BLaER1 (cell line): Measurements from ENCODE around the gene TRMT13.

ENCODE experiments used
- H3K27ac ChIP-seq: shearing (Covaris generic); formaldehyde crosslinking; 2 replicates; pipeline ENCODE4 v1.8.1; 2022
- H3K27me3 ChIP-seq: shearing (Covaris generic); formaldehyde crosslinking; 2 replicates; pipeline ENCODE4 v1.8.1; 2022
- H3K36me3 ChIP-seq: shearing (Covaris generic); formaldehyde crosslinking; 2 replicates; pipeline ENCODE4 v1.8.1; 2022
- H3K4me1 ChIP-seq: shearing (Covaris generic); formaldehyde crosslinking; 2 replicates; pipeline ENCODE4 v1.8.1; 2022
- H3K4me2 ChIP-seq: shearing (Covaris generic); formaldehyde crosslinking; 2 replicates; pipeline ENCODE4 v1.8.1; 2022
- H3K4me3 ChIP-seq: shearing (Covaris generic); formaldehyde crosslinking; 2 replicates; pipeline ENCODE4 v1.8.1; 2022
- H3K9ac ChIP-seq: shearing (Covaris generic); formaldehyde crosslinking; 2 replicates; pipeline ENCODE4 v1.8.1; 2022
- H3K9me3 ChIP-seq: shearing (Covaris generic); formaldehyde crosslinking; 2 replicates; pipeline ENCODE4 v1.8.1; 2022
- H4K20me1 ChIP-seq: shearing (Covaris generic); formaldehyde crosslinking; 2 replicates; pipeline ENCODE4 v1.8.1; 2022
- Cebpa-rat ChIP-seq: shearing (Covaris generic); IDR thresholded peaks from 2 replicates; pipeline ENCODE4 v1.8.1; 2022

Gene TRMT13

GRCh38 chr1:100132566-100133477 lies at the start of gene TRMT13, which contains the start of gene SASS6:
TRMT13 (plus strand) TSS chr1:100133163; CDS start chr1:100133169, 6 bp downstream.
SASS6 (minus strand) TSS chr1:100132930; CDS start chr1:100132814, 116 bp downstream.
- H3K4me3 ChIP-seq, result peak within 1 kb of the TSS; percentile 96
- peak within 1 kb of the TSS; percentile 80 for H3K27ac ChIP-seq
- no peaks in the 10 kb centered on the region for H3K27me3 ChIP-seq
- H3K36me3 ChIP-seq, result peaks cover 14% of the 10 kb centered on the region
- H3K4me2 ChIP-seq, result peak within 1 kb of the TSS; percentile 84
- peaks cover 35% of the 10 kb centered on the region for H3K4me1 ChIP-seq
- no peaks in the 10 kb centered on the region for H4K20me1 ChIP-seq
- no peak for TF ChIP-seq Cebpa-rat
- peak within 1 kb of the TSS; percentile 88 for H3K9ac ChIP-seq
- H3K9me3 ChIP-seq, result no peaks in the 10 kb centered on the region

DNA sequence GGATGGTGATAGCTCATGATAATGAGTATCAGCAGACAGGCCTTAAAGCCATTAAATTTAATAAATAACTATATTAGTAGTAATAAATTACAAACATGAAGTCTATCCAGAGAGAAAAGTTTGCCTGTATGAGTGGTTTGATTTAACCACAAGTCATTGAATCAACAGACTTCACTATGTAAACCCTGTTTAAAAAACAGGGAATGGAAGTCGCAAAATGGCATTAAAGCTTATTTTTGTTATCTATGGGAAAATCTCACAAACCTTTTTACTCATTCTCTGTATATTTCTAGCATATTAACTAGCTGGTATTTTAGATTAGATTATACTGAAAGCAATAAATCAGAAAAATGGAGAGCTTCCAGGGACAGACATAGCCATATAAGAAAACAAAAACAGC lies 45.6 kb upstream of the TRMT13 start:
- H3K4me2 ChIP-seq, result no peak overlapping the region
- no peak overlapping the region for H3K9ac ChIP-seq
- no peaks in the 10 kb centered on the region for H3K9me3 ChIP-seq
- H3K4me1 ChIP-seq, result no peaks in the 10 kb centered on the region
- no peaks in the 10 kb centered on the region for H3K27me3 ChIP-seq
- H3K27ac ChIP-seq, result no peak overlapping the region
- peaks cover 51% of the 10 kb centered on the region for H3K36me3 ChIP-seq
- no peak overlapping the region for H3K4me3 ChIP-seq
- no peaks in the 10 kb centered on the region for H4K20me1 ChIP-seq
- TF ChIP-seq Cebpa-rat, result no peak

- no peak overlapping the region for H3K27ac ChIP-seq
- H3K4me3 ChIP-seq, result no peak overlapping the region
- H3K4me1 ChIP-seq, result no peaks in the 10 kb centered on the region
- TF ChIP-seq Cebpa-rat, result no peak
- H3K4me2 ChIP-seq, result no peak overlapping the region
- no peaks in the 10 kb centered on the region for H3K27me3 ChIP-seq
- H4K20me1 ChIP-seq, result no peaks in the 10 kb centered on the region
- H3K9me3 ChIP-seq, result no peaks in the 10 kb centered on the region
- no peak overlapping the region for H3K9ac ChIP-seq
- peaks cover 50% of the 10 kb centered on the region for H3K36me3 ChIP-seq
Measured at GRCh38 chr1:100089082-100089481, 43.9 kb upstream of the TRMT13 start.

DNA sequence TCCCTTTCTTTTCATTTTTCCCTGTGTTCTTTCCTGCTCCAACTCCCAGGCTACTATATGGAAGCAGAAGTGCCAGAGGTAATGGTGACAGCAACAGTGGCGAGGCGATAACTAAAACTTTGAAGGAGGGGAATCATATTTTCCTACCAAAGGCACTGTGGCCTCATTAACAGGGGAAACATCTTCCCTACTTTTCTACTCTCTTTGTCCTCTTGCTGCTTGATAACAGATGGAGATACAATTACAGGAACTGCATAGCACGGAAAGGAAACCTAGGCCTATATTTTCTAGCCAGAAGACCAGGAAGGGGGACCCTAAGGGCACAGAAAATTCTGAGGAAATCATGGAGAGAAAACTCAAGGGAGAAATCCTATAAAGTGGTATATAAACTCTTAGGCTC lies 42.5 kb upstream of the TRMT13 start:
- peaks cover 56% of the 10 kb centered on the region for H3K36me3 ChIP-seq
- no peaks in the 10 kb centered on the region for H4K20me1 ChIP-seq
- no peaks in the 10 kb centered on the region; the same call in 1 of the 2 replicates for H3K9me3 ChIP-seq
- H3K4me3 ChIP-seq, result no peak overlapping the region
- no peaks in the 10 kb centered on the region for H3K27me3 ChIP-seq
- TF ChIP-seq Cebpa-rat, result no peak
- no peak overlapping the region for H3K27ac ChIP-seq
- H3K4me1 ChIP-seq, result no peaks in the 10 kb centered on the region
- H3K9ac ChIP-seq, result no peak overlapping the region
- no peak overlapping the region for H3K4me2 ChIP-seq

- TF ChIP-seq Cebpa-rat, result no peak
- H3K27me3 ChIP-seq, result no peaks in the 10 kb centered on the region
- no peak overlapping the region for H3K27ac ChIP-seq
- no peak overlapping the region for H3K4me3 ChIP-seq
- no peak overlapping the region for H3K4me2 ChIP-seq
- H3K36me3 ChIP-seq, result peaks cover 79% of the 10 kb centered on the region
- H3K9me3 ChIP-seq, result no peaks in the 10 kb centered on the region; the same call in 1 of the 2 replicates
- no peaks in the 10 kb centered on the region for H4K20me1 ChIP-seq
- no peaks in the 10 kb centered on the region for H3K4me1 ChIP-seq
- H3K9ac ChIP-seq, result no peak overlapping the region
Measured at GRCh38 chr1:100100202-100100601, 32.8 kb upstream of the TRMT13 start.

- H3K27me3 ChIP-seq, result no peaks in the 10 kb centered on the region
- no peaks in the 10 kb centered on the region for H3K9me3 ChIP-seq
- H3K4me1 ChIP-seq, result no peaks in the 10 kb centered on the region
- no peak overlapping the region for H3K4me3 ChIP-seq
- H3K36me3 ChIP-seq, result peaks cover 86% of the 10 kb centered on the region
- no peaks in the 10 kb centered on the region for H4K20me1 ChIP-seq
- H3K4me2 ChIP-seq, result no peak overlapping the region
- H3K27ac ChIP-seq, result no peak overlapping the region
- no peak for TF ChIP-seq Cebpa-rat
- no peak overlapping the region for H3K9ac ChIP-seq
Measured at GRCh38 chr1:100101564-100101963, 31.4 kb upstream of the TRMT13 start.

- TF ChIP-seq Cebpa-rat, result no peak
- peaks cover 48% of the 10 kb centered on the region for H3K36me3 ChIP-seq
Measured at GRCh38 chr1:100107696-100108095, 25.3 kb upstream of the TRMT13 start.

GRCh38 chr1:100109554-100110066 lies 23.4 kb upstream of the TRMT13 start:
- no peak for TF ChIP-seq Cebpa-rat
- H3K4me2 ChIP-seq, result no peak overlapping the region
- no peaks in the 10 kb centered on the region for H3K9me3 ChIP-seq
- no peaks in the 10 kb centered on the region for H3K4me1 ChIP-seq
- H4K20me1 ChIP-seq, result no peaks in the 10 kb centered on the region
- H3K9ac ChIP-seq, result no peak overlapping the region
- H3K4me3 ChIP-seq, result no peak overlapping the region
- no peak overlapping the region for H3K27ac ChIP-seq
- no peaks in the 10 kb centered on the region for H3K27me3 ChIP-seq
- H3K36me3 ChIP-seq, result peaks cover 29% of the 10 kb centered on the region

More at GRCh38 chr1:100107696-100108095, 25.3 kb upstream of the TRMT13 start:
- H3K27me3 ChIP-seq, result no peaks in the 10 kb centered on the region
- H3K4me1 ChIP-seq, result no peaks in the 10 kb centered on the region
- H3K4me2 ChIP-seq, result no peak overlapping the region
- H3K27ac ChIP-seq, result no peak overlapping the region
- no peaks in the 10 kb centered on the region for H3K9me3 ChIP-seq
- no peak overlapping the region for H3K9ac ChIP-seq
- H4K20me1 ChIP-seq, result no peaks in the 10 kb centered on the region
- H3K4me3 ChIP-seq, result no peak overlapping the region

DNA sequence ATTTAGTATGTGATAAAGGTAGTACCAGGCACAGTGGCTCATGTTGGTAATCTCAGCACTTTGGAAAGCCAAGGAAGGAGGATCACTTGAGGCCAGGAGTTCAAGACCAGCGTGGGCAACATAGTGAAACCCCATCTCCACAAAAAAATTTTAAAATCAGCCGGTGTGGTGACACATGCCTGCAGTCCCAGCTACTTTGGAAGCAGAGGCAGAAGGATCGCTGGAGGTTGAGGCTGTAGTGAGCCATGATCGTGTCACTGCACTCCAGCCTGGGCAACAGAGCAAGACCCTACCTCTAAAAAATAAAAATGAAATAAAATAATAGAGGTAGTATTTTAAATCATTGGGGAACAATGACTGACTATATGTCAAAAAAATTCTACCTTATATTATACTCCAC lies 17.4 kb upstream of the TRMT13 start:
- Histone ChIP-seq H4K20me1 (no peaks in the 10 kb centered on the region), H3K4me3 (no peak overlapping the region), H3K4me1 (no peaks in the 10 kb centered on the region), H3K4me2 (no peak overlapping the region), H3K9ac (no peak overlapping the region), H3K9me3 (no peaks in the 10 kb centered on the region), H3K36me3 (peaks cover 35% of the 10 kb centered on the region), H3K27me3 (no peaks in the 10 kb centered on the region), H3K27ac (no peak overlapping the region)
- no peak for TF ChIP-seq Cebpa-rat

GRCh38 chr1:100122177-100122576 lies 10.8 kb upstream of the TRMT13 start:
- Histone ChIP-seq H3K36me3 (peaks cover 66% of the 10 kb centered on the region), H3K27me3 (no peaks in the 10 kb centered on the region)
- no peak for TF ChIP-seq Cebpa-rat

More at GRCh38 chr1:100122177-100122576, 10.8 kb upstream of the TRMT13 start:
- Histone ChIP-seq H4K20me1 (0 out of 2 replicates have a peak, but pooled peaks cover 7% of the 10 kb centered on the region), H3K4me3 (no peak overlapping the region), H3K27ac (no peak overlapping the region), H3K9me3 (no peaks in the 10 kb centered on the region), H3K4me1 (no peaks in the 10 kb centered on the region), H3K9ac (no peak overlapping the region), H3K4me2 (no peak overlapping the region)
